ENCODE data around the gene SCN8A. TPM values are rescaled to one million over a fixed set of nuclear protein-coding genes. Genes with fewer than 3 reads are reported as not detected.

SCN8A gene
- total RNA-seq, 4 donors from 2014 or later, result 0.08 to 0.62 (median 0.58) TPM

DNA sequence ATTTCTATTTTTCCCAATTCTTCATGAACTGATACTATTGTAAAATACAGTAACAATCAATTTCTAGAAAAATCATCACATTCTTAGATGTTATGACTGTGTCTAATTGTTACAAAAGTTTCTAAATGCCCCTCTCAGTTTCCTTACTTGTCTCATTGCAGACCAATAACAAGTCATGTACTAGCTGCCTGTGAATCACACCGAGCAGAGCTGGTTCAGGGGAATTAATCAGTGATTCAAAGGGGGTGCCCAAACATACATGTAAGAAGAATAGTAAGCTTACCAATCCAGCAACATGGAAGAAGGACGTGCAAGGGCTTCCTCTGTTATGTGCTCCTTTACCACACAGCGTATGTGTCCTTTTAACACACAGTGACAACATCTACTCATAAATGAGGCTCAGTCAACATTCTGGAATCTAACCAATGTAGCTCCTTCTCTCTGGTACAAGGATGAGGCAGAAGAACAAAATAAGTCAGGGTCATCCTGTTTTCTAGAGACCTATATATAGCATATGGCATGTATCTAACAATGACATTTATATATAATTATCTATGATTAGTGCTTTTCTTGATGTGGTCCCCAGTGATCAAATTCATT, 126.4 kb downstream of the SCN8A start:
- H3K4me1 ChIP-seq, result peaks cover 2% of the 10 kb centered on the region
- DNase-seq (ENCODE audit: low spot score in 2 of 2), result no peak
- no peak overlapping the region for H3K4me3 ChIP-seq
- no peaks in the 10 kb centered on the region for H3K36me3 ChIP-seq
- no peak for TF ChIP-seq EP300 (IDR thresholded peaks at IDR 0.05)
- TF ChIP-seq POLR2AphosphoS5 (IDR thresholded peaks at IDR 0.05), result no peak
- TF ChIP-seq POLR2A (IDR thresholded peaks at IDR 0.05), result no peak
- TF ChIP-seq, protein P1, sequence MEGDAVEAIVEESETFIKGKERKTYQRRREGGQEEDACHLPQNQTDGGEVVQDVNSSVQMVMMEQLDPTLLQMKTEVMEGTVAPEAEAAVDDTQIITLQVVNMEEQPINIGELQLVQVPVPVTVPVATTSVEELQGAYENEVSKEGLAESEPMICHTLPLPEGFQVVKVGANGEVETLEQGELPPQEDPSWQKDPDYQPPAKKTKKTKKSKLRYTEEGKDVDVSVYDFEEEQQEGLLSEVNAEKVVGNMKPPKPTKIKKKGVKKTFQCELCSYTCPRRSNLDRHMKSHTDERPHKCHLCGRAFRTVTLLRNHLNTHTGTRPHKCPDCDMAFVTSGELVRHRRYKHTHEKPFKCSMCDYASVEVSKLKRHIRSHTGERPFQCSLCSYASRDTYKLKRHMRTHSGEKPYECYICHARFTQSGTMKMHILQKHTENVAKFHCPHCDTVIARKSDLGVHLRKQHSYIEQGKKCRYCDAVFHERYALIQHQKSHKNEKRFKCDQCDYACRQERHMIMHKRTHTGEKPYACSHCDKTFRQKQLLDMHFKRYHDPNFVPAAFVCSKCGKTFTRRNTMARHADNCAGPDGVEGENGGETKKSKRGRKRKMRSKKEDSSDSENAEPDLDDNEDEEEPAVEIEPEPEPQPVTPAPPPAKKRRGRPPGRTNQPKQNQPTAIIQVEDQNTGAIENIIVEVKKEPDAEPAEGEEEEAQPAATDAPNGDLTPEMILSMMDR (IDR thresholded peaks at IDR 0.05), result no peak
- H3K27me3 ChIP-seq, result peaks cover 16% of the 10 kb centered on the region
- no peaks in the 10 kb centered on the region for H3K9me3 ChIP-seq
- WGBS, result 92% methylated on average over 3 of the region's 3 CpGs
- H3K27ac ChIP-seq, result no peak overlapping the region

DNA sequence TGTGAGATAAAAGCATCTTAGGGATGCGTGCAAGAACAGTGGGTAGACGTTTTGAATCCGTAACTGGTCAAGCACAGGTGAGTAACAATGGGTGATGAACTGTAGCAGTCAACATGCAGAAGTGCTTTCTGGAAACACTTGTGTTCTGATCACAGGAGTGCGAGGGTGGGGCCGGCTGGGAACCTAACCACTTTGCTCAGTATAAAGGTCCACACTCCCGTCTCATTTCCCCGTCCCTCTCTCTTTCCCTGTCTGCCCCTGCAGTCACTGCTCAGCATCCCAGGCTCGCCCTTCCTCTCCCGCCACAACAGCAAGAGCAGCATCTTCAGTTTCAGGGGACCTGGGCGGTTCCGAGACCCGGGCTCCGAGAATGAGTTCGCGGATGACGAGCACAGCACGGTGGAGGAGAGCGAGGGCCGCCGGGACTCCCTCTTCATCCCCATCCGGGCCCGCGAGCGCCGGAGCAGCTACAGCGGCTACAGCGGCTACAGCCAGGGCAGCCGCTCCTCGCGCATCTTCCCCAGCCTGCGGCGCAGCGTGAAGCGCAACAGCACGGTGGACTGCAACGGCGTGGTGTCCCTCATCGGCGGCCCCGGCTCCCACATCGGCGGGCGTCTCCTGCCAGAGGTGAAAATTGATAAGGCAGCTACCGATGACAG, 130.4 kb downstream of the SCN8A start:
- Histone ChIP-seq H3K36me3 (no peaks in the 10 kb centered on the region), H3K27me3 (peaks cover 21% of the 10 kb centered on the region), H3K9me3 (no peaks in the 10 kb centered on the region), H3K4me3 (no peak overlapping the region), H3K4me1 (peaks cover 2% of the 10 kb centered on the region), H3K27ac (no peak overlapping the region)
- DNase-seq (ENCODE audit: low spot score in 2 of 2), result no peak
- TF ChIP-seq EP300 (IDR thresholded peaks at IDR 0.05), result no peak
- TF ChIP-seq POLR2AphosphoS5 (IDR thresholded peaks at IDR 0.05), result no peak
- TF ChIP-seq, protein P1 (IDR thresholded peaks at IDR 0.05), result no peak
- TF ChIP-seq POLR2A (IDR thresholded peaks at IDR 0.05), result no peak
- 33% methylated on average over 25 of the region's 44 CpGs for WGBS

DNA sequence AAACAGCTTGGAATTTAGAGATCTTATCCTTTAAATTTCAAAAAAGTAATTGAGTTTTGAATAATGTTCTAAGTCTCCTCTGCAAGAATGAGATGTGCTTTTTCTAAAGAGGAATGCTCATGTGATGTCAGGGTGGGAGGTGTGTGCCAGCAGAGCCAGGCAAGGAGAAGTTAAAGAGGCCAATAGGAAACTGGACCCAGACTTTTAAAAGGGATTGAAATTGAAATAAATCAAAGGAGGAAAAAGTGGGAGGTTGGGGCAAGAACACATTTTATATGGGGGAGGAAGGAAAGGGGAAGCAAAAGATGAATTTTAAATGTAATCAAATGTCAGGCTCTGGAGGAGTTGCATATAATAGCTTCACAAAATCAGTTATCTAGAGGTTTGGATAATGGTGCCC, 131.4 kb downstream of the SCN8A start:
- Histone ChIP-seq H3K4me3 (no peak overlapping the region), H3K36me3 (no peaks in the 10 kb centered on the region), H3K27me3 (peaks cover 21% of the 10 kb centered on the region), H3K4me1 (peaks cover 2% of the 10 kb centered on the region), H3K27ac (no peak overlapping the region), H3K9me3 (no peaks in the 10 kb centered on the region)
- TF ChIP-seq POLR2AphosphoS5 (IDR thresholded peaks at IDR 0.05), result no peak
- TF ChIP-seq, protein P1 (IDR thresholded peaks at IDR 0.05), result no peak
- no peak for TF ChIP-seq POLR2A (IDR thresholded peaks at IDR 0.05)
- TF ChIP-seq EP300 (IDR thresholded peaks at IDR 0.05), result no peak
- DNase-seq (ENCODE audit: low spot score in 2 of 2), result no peak

DNA sequence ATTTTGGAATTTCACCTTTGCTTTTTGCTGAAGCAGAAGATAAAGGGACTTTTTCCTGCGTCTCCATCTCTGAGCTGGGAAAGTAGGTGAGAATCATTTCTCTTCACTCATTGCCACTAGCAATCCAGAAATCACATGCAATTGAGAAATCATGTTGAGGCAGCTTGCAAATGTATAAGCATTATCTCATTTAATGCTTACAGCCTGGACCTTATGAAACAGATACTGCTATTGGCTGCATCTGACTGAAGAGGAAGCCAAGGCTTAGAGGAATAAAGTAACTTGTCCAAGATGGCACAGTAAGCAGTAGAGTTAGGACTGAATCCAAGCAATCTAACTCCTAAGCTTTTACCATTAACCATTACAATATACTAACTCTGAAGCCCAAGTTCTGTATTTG, 135.1 kb downstream of the SCN8A start:
- Histone ChIP-seq H3K27ac (no peak overlapping the region), H3K4me1 (peaks cover 2% of the 10 kb centered on the region), H3K9me3 (no peaks in the 10 kb centered on the region), H3K36me3 (no peaks in the 10 kb centered on the region), H3K27me3 (peaks cover 16% of the 10 kb centered on the region), H3K4me3 (no peak overlapping the region)
- 90% methylated on average over 1 of the region's 1 CpG for WGBS
- no peak for DNase-seq (ENCODE audit: low spot score in 2 of 2)
- TF ChIP-seq, protein P1 (IDR thresholded peaks at IDR 0.05), result no peak
- no peak for TF ChIP-seq POLR2A (IDR thresholded peaks at IDR 0.05)
- TF ChIP-seq POLR2AphosphoS5 (IDR thresholded peaks at IDR 0.05), result no peak
- no peak for TF ChIP-seq EP300 (IDR thresholded peaks at IDR 0.05)

DNA sequence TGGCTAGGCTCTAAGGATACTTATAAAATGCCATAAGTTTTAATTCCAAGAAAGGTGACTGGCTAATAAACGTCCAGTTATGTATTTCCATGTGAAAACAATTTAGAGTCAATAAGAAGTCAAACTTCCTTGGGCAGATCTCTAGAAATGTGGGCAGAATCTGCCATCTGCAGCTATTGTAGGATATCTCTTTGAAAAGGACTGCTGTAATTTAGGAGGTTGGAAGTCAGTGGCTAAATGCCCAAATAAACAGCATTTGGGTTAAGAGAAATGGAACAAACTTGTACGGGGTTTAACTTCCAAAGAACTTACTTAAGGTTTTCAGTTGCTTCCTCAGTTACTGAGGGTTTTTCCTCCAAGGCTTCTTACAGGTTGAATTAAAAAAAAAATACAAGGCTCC, 135.9 kb downstream of the SCN8A start:
- Histone ChIP-seq H3K27ac (no peak overlapping the region), H3K36me3 (no peaks in the 10 kb centered on the region), H3K4me1 (no peaks in the 10 kb centered on the region), H3K27me3 (peaks cover 10% of the 10 kb centered on the region), H3K4me3 (no peak overlapping the region), H3K9me3 (no peaks in the 10 kb centered on the region)
- TF ChIP-seq, protein P1 (IDR thresholded peaks at IDR 0.05), result no peak
- no peak for TF ChIP-seq EP300 (IDR thresholded peaks at IDR 0.05)
- no peak for TF ChIP-seq POLR2A (IDR thresholded peaks at IDR 0.05)
- TF ChIP-seq POLR2AphosphoS5 (IDR thresholded peaks at IDR 0.05), result no peak
- DNase-seq (ENCODE audit: low spot score in 2 of 2), result no peak
- 68% methylated on average over 2 of the region's 2 CpGs for WGBS
